SU-DHL-6 (cell line): ENCODE measurements around the gene NPAS3.

Experiments
- H2AFZ ChIP-seq: fragments of 200-600 bp; sonication (generic); 2 replicates; pipeline ENCODE4 v1.6.1; 2014; ENCODE audit warnings: low read depth, mild to moderate bottlenecking, moderate library complexity, mixed read lengths, antibody characterized with exemption, low read length; ENCODE audit not compliant: severe bottlenecking
- H3F3A ChIP-seq: fragments of 200-600 bp; shearing (Covaris generic); 2 replicates; pipeline ENCODE4 v1.6.0; 2016; ENCODE audit warnings: antibody characterized with exemption, mild to moderate bottlenecking; ENCODE audit not compliant: insufficient read depth
- H3K27ac ChIP-seq: fragments of 200-600 bp; sonication (generic); 2 replicates; pipeline ENCODE4 v1.5.1; 2016; ENCODE audit warnings: low read depth, mild to moderate bottlenecking, low read length, moderate library complexity, mixed read lengths
- H3K27me3 ChIP-seq: fragments of 200-600 bp; sonication (generic), shearing (Covaris generic); 2 replicates; pipeline ENCODE4 v1.6.0; 2014; ENCODE audit warnings: mild to moderate bottlenecking, low read length
- H3K36me3 ChIP-seq: fragments of 200-600 bp; sonication (generic); 2 replicates; pipeline ENCODE4 v1.6.1; 2014; ENCODE audit warnings: mild to moderate bottlenecking, low read length, mixed read lengths
- H3K4me2 ChIP-seq: fragments of 300-600, 200-600 bp; shearing (Covaris generic), sonication (generic); 2 replicates; pipeline ENCODE4 v1.6.0; 2014; ENCODE audit warnings: low read length, low read depth, mild to moderate bottlenecking; ENCODE audit not compliant: poor library complexity, severe bottlenecking
- H3K4me3 ChIP-seq: fragments of 200-600 bp; sonication (generic); 2 replicates; pipeline ENCODE4 v1.5.1; 2014; ENCODE audit warnings: antibody characterized with exemption, low read length, mild to moderate bottlenecking, mixed read lengths; ENCODE audit not compliant: insufficient read depth, poor library complexity, severe bottlenecking
- H3K79me2 ChIP-seq: fragments of 200-600 bp; sonication (generic); 2 replicates; pipeline ENCODE4 v1.6.1; 2014; ENCODE audit warnings: mild to moderate bottlenecking, low read length, moderate library complexity; ENCODE audit not compliant: insufficient read depth
- H3K9ac ChIP-seq: fragments of 200-600 bp; sonication (generic); 2 replicates; pipeline ENCODE4 v1.7.0; 2014; ENCODE audit warnings: mild to moderate bottlenecking, low read length
- H3K9me2 ChIP-seq: fragments of 200-600 bp; sonication (generic); replicated peaks from 2 replicates; pipeline ENCODE4 v1.6.1; 2014; ENCODE audit warnings: low read length; ENCODE audit not compliant: insufficient read depth
- H3K9me3 ChIP-seq: fragments of 200-600 bp; sonication (generic); 2 replicates; pipeline ENCODE4 v1.6.1; 2014; ENCODE audit warnings: low read length, mixed read lengths; ENCODE audit not compliant: insufficient read depth
- H4K20me1 ChIP-seq: fragments of 200-600 bp; sonication (generic); 2 replicates; pipeline ENCODE4 v1.6.1; 2014; ENCODE audit warnings: low read depth, mild to moderate bottlenecking, antibody characterized with exemption, low read length, moderate library complexity, mixed read lengths
- EZH2phosphoT487 ChIP-seq: fragments of 200-600 bp; sonication (generic), shearing (Covaris generic); conservative IDR thresholded peaks from 2 replicates; pipeline ENCODE4 v1.6.1; 2018; ENCODE audit warnings: mild to moderate bottlenecking, antibody characterized with exemption, low read length, moderate library complexity, mixed read lengths
- TF ChIP-seq, protein P1 (sequence below): fragments of 200-600 bp; sonication (generic); IDR thresholded peaks from one replicate; pipeline ENCODE4 v1.5.1; 2017; ENCODE audit warnings: antibody characterized with exemption, mild to moderate bottlenecking, low read length, moderate library complexity; ENCODE audit not compliant: insufficient read depth, poor library complexity, severe bottlenecking

Gene NPAS3

DNA sequence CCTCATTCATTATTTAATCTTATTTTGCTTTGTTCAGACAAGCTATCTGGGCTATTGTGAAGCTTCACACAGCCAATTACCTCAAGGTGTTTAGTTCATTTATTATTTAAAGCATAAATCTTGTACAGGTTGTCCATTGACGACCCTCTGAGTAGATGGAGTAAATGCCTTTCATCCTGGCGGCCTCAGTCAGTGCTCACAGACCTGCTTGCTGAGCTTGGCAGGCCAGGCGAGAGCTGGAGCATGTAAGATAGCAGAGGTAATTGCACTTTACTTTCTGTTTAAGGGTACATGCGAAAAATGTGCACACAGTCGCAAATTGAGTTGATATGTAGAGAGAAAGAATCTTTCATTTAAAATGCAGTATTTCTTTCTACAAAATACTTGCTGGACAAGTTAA is 224.4 kb downstream of the NPAS3 start:
- no peak for TF ChIP-seq EZH2phosphoT487
- TF ChIP-seq, protein P1, sequence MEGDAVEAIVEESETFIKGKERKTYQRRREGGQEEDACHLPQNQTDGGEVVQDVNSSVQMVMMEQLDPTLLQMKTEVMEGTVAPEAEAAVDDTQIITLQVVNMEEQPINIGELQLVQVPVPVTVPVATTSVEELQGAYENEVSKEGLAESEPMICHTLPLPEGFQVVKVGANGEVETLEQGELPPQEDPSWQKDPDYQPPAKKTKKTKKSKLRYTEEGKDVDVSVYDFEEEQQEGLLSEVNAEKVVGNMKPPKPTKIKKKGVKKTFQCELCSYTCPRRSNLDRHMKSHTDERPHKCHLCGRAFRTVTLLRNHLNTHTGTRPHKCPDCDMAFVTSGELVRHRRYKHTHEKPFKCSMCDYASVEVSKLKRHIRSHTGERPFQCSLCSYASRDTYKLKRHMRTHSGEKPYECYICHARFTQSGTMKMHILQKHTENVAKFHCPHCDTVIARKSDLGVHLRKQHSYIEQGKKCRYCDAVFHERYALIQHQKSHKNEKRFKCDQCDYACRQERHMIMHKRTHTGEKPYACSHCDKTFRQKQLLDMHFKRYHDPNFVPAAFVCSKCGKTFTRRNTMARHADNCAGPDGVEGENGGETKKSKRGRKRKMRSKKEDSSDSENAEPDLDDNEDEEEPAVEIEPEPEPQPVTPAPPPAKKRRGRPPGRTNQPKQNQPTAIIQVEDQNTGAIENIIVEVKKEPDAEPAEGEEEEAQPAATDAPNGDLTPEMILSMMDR: no peak
- Histone ChIP-seq H3K9me2 (no peaks in the 10 kb centered on the region), H3K36me3 (no peaks in the 10 kb centered on the region), H3K79me2 (no peaks in the 10 kb centered on the region), H3K9ac (no peak overlapping the region), H4K20me1 (no peaks in the 10 kb centered on the region), H3K4me2 (no peak overlapping the region), H3F3A (no peaks in the 10 kb centered on the region), H3K9me3 (no peaks in the 10 kb centered on the region), H3K27me3 (no peaks in the 10 kb centered on the region), H3K27ac (no peak overlapping the region), H3K4me3 (no peak overlapping the region), H2AFZ (no peak overlapping the region)

DNA sequence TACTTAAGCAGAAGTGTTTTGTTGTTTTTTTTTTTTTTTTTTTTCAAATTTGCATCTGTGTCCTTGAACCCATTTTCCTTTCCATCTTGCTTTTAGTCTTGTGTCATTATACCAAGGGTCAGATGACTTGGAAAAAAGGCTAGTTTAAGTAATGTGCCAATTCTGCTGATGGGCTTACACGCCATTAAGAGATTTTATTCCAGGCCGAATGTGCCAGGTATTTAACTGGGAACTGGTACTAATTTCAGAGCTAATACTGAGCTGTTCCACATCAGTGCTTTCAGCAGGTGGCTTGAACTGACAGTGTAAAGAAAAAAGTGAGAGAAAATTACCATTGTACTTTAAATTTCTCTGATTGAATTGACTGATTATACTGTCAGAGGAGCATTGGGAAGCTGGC is 224.9 kb downstream of the NPAS3 start:
- Histone ChIP-seq H3K9ac (no peak overlapping the region), H3K36me3 (no peaks in the 10 kb centered on the region), H3K4me2 (no peak overlapping the region), H3K9me3 (no peaks in the 10 kb centered on the region), H3K27ac (no peak overlapping the region), H3K79me2 (no peaks in the 10 kb centered on the region), H3F3A (no peaks in the 10 kb centered on the region), H4K20me1 (no peaks in the 10 kb centered on the region), H3K4me3 (no peak overlapping the region), H3K9me2 (no peaks in the 10 kb centered on the region), H3K27me3 (no peaks in the 10 kb centered on the region), H2AFZ (no peak overlapping the region)
- TF ChIP-seq EZH2phosphoT487: no peak
- TF ChIP-seq, protein P1: no peak

DNA sequence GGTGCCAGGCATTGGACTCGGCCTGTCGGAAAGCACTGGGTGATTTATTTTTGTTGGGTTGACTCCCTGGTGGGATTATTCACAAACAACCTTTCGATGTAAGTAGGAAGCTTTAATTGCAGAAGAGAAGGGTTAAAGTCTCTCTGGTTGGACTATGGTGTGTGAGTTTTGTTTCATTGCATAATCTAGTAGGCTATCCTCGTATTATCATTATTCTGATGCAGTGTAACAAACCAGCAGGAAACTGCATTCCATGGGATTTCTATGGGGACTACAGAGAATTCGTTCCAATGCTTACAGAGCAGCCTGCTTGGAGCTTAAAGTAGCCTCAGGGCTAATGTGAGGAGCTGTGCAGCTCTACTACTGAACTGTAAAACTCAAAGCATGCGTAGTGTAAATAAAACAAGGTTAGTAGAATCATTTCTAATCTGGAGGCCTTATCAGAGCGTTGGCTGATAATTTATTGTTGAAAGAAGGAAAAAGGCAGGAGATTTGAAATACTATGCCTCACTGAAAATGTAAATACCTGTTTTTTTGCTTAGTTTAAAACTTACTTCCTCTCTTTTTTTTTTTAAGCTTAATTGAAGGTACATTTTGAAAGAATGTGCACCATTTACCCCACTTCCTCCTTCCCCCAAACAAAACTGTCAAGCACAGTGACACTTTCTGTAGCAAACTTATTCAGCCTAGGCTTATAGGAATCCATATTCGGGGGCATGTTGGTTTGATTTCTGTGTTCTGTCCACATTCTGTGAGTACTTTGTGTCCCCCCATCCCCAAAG is 226.7 kb downstream of the NPAS3 start:
- no peaks in the 10 kb centered on the region for H3F3A ChIP-seq
- TF ChIP-seq, protein P1: no peak
- TF ChIP-seq EZH2phosphoT487: no peak
- H4K20me1 ChIP-seq: no peaks in the 10 kb centered on the region
- no peaks in the 10 kb centered on the region for H3K79me2 ChIP-seq
- no peak overlapping the region for H3K9ac ChIP-seq
- no peak overlapping the region for H3K4me3 ChIP-seq
- H2AFZ ChIP-seq: no peak overlapping the region
- H3K27ac ChIP-seq: no peak overlapping the region
- H3K4me2 ChIP-seq: no peak overlapping the region
- no peaks in the 10 kb centered on the region for H3K9me2 ChIP-seq
- H3K36me3 ChIP-seq: no peaks in the 10 kb centered on the region
- no peaks in the 10 kb centered on the region for H3K27me3 ChIP-seq
- H3K9me3 ChIP-seq: no peaks in the 10 kb centered on the region
